ENCODE data around the gene SYNE1. TPM values are rescaled to one million over a fixed set of nuclear protein-coding genes. Genes with fewer than 3 reads are reported as not detected.

Gene SYNE1
- total RNA-seq, 2 experiments from 2014 or later: 133 to 140 TPM

GRCh38 chr6:152112491-152113261 is 524.5 kb downstream of the SYNE1 start:
- Mint-ChIP-seq H3K27me3 (peaks cover 7% of the 10 kb centered on the region), H3K4me3 (no peak overlapping the region), H3K9me3 (no peaks in the 10 kb centered on the region), H3K27ac (no peak overlapping the region), H3K36me3 (no peaks in the 10 kb centered on the region), H3K4me1 (peaks cover 8% of the 10 kb centered on the region)
- ATAC-seq (ENCODE audit: low read depth): no peak
- no peak for DNase-seq
- POLR2A ChIA-PET: no interaction called here

GRCh38 chr6:152110886-152111820 is 526.0 kb downstream of the SYNE1 start:
- H3K27ac Mint-ChIP-seq: no peak overlapping the region
- POLR2A ChIA-PET: no interaction called here

GRCh38 chr6:152107973-152108372 is 529.2 kb downstream of the SYNE1 start:
- no peak overlapping the region for H3K4me3 Mint-ChIP-seq
- no peaks in the 10 kb centered on the region for H3K36me3 Mint-ChIP-seq
- H3K27me3 Mint-ChIP-seq: peaks cover 3% of the 10 kb centered on the region
- POLR2A ChIA-PET: no interaction called here
- H3K4me1 Mint-ChIP-seq: peaks cover 8% of the 10 kb centered on the region
- H3K27ac Mint-ChIP-seq: no peak overlapping the region
- H3K9me3 Mint-ChIP-seq: no peaks in the 10 kb centered on the region
- no peak for ATAC-seq (ENCODE audit: low read depth)
- DNase-seq: no peak

More at GRCh38 chr6:152110886-152111820, 526.0 kb downstream of the SYNE1 start:
- H3K9me3 Mint-ChIP-seq: no peaks in the 10 kb centered on the region
- H3K4me1 Mint-ChIP-seq: peaks cover 8% of the 10 kb centered on the region
- H3K36me3 Mint-ChIP-seq: no peaks in the 10 kb centered on the region
- no peak overlapping the region for H3K4me3 Mint-ChIP-seq
- ATAC-seq (ENCODE audit: low read depth) (no peak), DNase-seq (no peak)
- peaks cover 7% of the 10 kb centered on the region for H3K27me3 Mint-ChIP-seq

- DNase-seq (no peak), ATAC-seq (ENCODE audit: low read depth) (no peak)
- Mint-ChIP-seq H3K27me3 (no peaks in the 10 kb centered on the region), H3K36me3 (no peaks in the 10 kb centered on the region), H3K27ac (no peak overlapping the region), H3K9me3 (no peaks in the 10 kb centered on the region), H3K4me1 (no peaks in the 10 kb centered on the region), H3K4me3 (no peak overlapping the region)
- POLR2A ChIA-PET: no interaction called here
Measured at GRCh38 chr6:152100183-152100618, 537.0 kb downstream of the SYNE1 start.

GRCh38 chr6:152099446-152100182 is 537.5 kb downstream of the SYNE1 start:
- ATAC-seq (ENCODE audit: low read depth) (no peak), DNase-seq (no peak)
- no peak overlapping the region for H3K27ac Mint-ChIP-seq
- H3K36me3 Mint-ChIP-seq: no peaks in the 10 kb centered on the region
- POLR2A ChIA-PET: no interaction called here
- no peak overlapping the region for H3K4me3 Mint-ChIP-seq
- H3K27me3 Mint-ChIP-seq: no peaks in the 10 kb centered on the region
- no peaks in the 10 kb centered on the region for H3K9me3 Mint-ChIP-seq
- no peaks in the 10 kb centered on the region for H3K4me1 Mint-ChIP-seq

- no peak for ATAC-seq (ENCODE audit: low read depth)
- Mint-ChIP-seq H3K27me3 (peaks cover under 1% of the 10 kb centered on the region), H3K4me1 (no peaks in the 10 kb centered on the region), H3K27ac (no peak overlapping the region), H3K4me3 (no peak overlapping the region), H3K9me3 (no peaks in the 10 kb centered on the region), H3K36me3 (no peaks in the 10 kb centered on the region)
- DNase-seq: no peak
- POLR2A ChIA-PET: no interaction called here
Measured at GRCh38 chr6:152098683-152099082, 538.5 kb downstream of the SYNE1 start.

- Mint-ChIP-seq H3K9me3 (no peaks in the 10 kb centered on the region), H3K27ac (no peak overlapping the region), H3K4me1 (no peaks in the 10 kb centered on the region), H3K27me3 (peaks cover 4% of the 10 kb centered on the region), H3K4me3 (no peak overlapping the region), H3K36me3 (no peaks in the 10 kb centered on the region)
- no peak for DNase-seq
- POLR2A ChIA-PET: interaction anchor here (0.5 kb wide), 1 partner anchor 280 kb away, joined by 3 read pairs; no protein-coding TSS in a partner anchor
- no peak for ATAC-seq (ENCODE audit: low read depth)
Measured at GRCh38 chr6:152096863-152097496, 540.2 kb downstream of the SYNE1 start.

GRCh38 chr6:152094992-152095592 is 542.1 kb downstream of the SYNE1 start:
- Mint-ChIP-seq H3K4me1 (no peaks in the 10 kb centered on the region), H3K9me3 (no peaks in the 10 kb centered on the region), H3K27me3 (peaks cover 4% of the 10 kb centered on the region), H3K27ac (no peak overlapping the region), H3K36me3 (no peaks in the 10 kb centered on the region), H3K4me3 (no peak overlapping the region)
- no peak for DNase-seq
- POLR2A ChIA-PET: no interaction called here
- ATAC-seq (ENCODE audit: low read depth): no peak

GRCh38 chr6:152094276-152094675 is 542.9 kb downstream of the SYNE1 start:
- Mint-ChIP-seq H3K36me3 (no peaks in the 10 kb centered on the region), H3K27ac (no peak overlapping the region), H3K9me3 (no peaks in the 10 kb centered on the region), H3K4me3 (no peak overlapping the region), H3K4me1 (no peaks in the 10 kb centered on the region), H3K27me3 (peaks cover 4% of the 10 kb centered on the region)
- ATAC-seq (ENCODE audit: low read depth): no peak
- POLR2A ChIA-PET: no interaction called here
- no peak for DNase-seq

GRCh38 chr6:152093711-152094110 is 543.5 kb downstream of the SYNE1 start:
- POLR2A ChIA-PET: no interaction called here
- Mint-ChIP-seq H3K9me3 (no peaks in the 10 kb centered on the region), H3K27ac (no peak overlapping the region), H3K27me3 (peaks cover 4% of the 10 kb centered on the region), H3K4me3 (no peak overlapping the region), H3K4me1 (no peaks in the 10 kb centered on the region), H3K36me3 (no peaks in the 10 kb centered on the region)
- no peak for ATAC-seq (ENCODE audit: low read depth)
- DNase-seq: no peak

- no peaks in the 10 kb centered on the region for H3K9me3 Mint-ChIP-seq
- H3K4me3 Mint-ChIP-seq: no peak overlapping the region
- H3K27ac Mint-ChIP-seq: no peak overlapping the region
- DNase-seq: no peak
- peaks cover 4% of the 10 kb centered on the region for H3K27me3 Mint-ChIP-seq
- no peak for ATAC-seq (ENCODE audit: low read depth)
- POLR2A ChIA-PET: no interaction called here
- H3K4me1 Mint-ChIP-seq: no peaks in the 10 kb centered on the region
- no peaks in the 10 kb centered on the region for H3K36me3 Mint-ChIP-seq
Measured at GRCh38 chr6:152091851-152092341, 545.3 kb downstream of the SYNE1 start.

GRCh38 chr6:152091201-152091600 is 546.0 kb downstream of the SYNE1 start:
- POLR2A ChIA-PET: no interaction called here

More at GRCh38 chr6:152091201-152091600, 546.0 kb downstream of the SYNE1 start:
- Mint-ChIP-seq H3K9me3 (no peaks in the 10 kb centered on the region), H3K27ac (no peak overlapping the region), H3K4me1 (no peaks in the 10 kb centered on the region), H3K27me3 (peaks cover 4% of the 10 kb centered on the region), H3K4me3 (no peak overlapping the region), H3K36me3 (no peaks in the 10 kb centered on the region)
- no peak for ATAC-seq (ENCODE audit: low read depth)
- DNase-seq: no peak

Data from activated naive CD8-positive, alpha-beta T cell treated with anti-CD3 and anti-CD28 coated beads, Interleukin-2, amount 10 ng/mL, durations not matched to agents 7 days and 5 days (primary cell).